Upper lobe of left lung (tissue), 4 donors: Measurements from ENCODE around the gene NPPB.
"Not testable (repeated sequence)": the region's sequence is repeated elsewhere in the genome, so short reads cannot be mapped to it uniquely, and the experiment has no call there.

Experiments used
- POLR2AphosphoS5 ChIP-seq, 2 donors: sonication (generic); formaldehyde crosslinking; IDR thresholded peaks; one replicate each; pipeline ENCODE4 v1.5.1; 2017; ENCODE audit warnings: antibody characterized with exemption in 2 of 2
- TF ChIP-seq, protein P1 (sequence below), 6 experiments: fragments of 450-650 bp in 4 of 6; fragments of 200-600 bp in 2 of 6; sonication (generic) in 2 of 6; IDR thresholded peaks; one replicate each; pipeline ENCODE4 v1.5.1; 2016 to 2019; ENCODE audit warnings: antibody characterized with exemption in 6 of 6

DNA sequence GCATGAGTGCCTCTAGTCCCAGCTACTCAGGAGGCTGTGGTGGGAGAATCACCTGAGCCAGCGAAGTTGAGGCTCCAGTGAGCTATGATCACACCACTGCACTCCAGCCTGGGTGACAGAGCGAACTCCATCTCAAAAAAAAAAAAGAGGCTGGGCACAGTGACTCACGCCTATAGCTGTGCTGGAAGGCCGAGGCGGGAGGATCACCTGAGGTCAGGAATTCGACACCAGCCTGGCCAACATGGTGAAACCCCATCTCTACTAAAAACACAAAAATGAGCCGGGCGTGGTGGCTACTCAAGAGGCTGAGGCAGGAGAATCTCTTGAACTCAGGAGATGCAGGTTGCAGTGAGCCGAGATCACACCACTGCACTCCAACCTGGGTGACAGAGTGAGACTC lies 42.7 kb upstream of the NPPB start:
- TF ChIP-seq, protein P1, sequence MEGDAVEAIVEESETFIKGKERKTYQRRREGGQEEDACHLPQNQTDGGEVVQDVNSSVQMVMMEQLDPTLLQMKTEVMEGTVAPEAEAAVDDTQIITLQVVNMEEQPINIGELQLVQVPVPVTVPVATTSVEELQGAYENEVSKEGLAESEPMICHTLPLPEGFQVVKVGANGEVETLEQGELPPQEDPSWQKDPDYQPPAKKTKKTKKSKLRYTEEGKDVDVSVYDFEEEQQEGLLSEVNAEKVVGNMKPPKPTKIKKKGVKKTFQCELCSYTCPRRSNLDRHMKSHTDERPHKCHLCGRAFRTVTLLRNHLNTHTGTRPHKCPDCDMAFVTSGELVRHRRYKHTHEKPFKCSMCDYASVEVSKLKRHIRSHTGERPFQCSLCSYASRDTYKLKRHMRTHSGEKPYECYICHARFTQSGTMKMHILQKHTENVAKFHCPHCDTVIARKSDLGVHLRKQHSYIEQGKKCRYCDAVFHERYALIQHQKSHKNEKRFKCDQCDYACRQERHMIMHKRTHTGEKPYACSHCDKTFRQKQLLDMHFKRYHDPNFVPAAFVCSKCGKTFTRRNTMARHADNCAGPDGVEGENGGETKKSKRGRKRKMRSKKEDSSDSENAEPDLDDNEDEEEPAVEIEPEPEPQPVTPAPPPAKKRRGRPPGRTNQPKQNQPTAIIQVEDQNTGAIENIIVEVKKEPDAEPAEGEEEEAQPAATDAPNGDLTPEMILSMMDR (IDR thresholded peaks at IDR 0.05): not testable (repeated sequence)
- TF ChIP-seq POLR2AphosphoS5 (IDR thresholded peaks at IDR 0.05): not testable (repeated sequence)
